Measurements from ENCODE around the gene CTPS2. TPM values are rescaled to one million over a fixed set of nuclear protein-coding genes. Genes with fewer than 3 reads are reported as not detected.
"Not testable (repeated sequence)": the region's sequence is repeated elsewhere in the genome, so short reads cannot be mapped to it uniquely, and the experiment has no call there.

CTPS2 gene
- total RNA-seq, 4 donors from 2014 or later = 5.2 to 24.5 (median 15.1) TPM

DNA sequence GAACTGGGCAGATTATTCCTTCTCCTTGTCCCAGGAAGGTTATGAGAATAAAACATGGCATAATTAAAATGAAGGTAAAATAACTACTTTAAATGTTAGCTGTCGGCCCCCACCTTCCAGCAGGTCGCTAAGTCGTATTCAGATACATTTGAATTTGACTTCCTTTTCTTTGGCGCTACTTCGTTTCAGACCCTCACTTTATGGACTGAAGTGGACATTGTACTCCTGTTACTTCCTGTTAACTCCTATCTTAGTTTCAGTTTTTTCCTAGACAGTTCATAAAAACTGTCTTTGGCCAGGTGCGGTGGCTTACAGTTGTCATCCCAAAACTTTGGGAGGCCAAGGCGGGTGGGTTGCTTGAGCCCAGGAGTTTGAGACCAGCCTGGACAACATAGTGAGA lies 12.6 kb upstream of the CTPS2 start:
- intact Hi-C loops (cut with DNase I; ENCODE audit: low total_unique reads) = loop anchor here (10.0 kb wide), 1 partner anchor 60 kb away; the partner anchor contains the start of gene TXLNG
- Histone ChIP-seq H3K4me3 (no peak overlapping the region), H3K36me3 (no peaks in the 10 kb centered on the region), H3K27ac (peak overlapping the region; percentile 14 to 64 (median 42)), H3K4me1 (peaks cover 7 to 42% (median 16%) of the 10 kb centered on the region in 4 donors), H3K9me3 (no peaks in the 10 kb centered on the region), H3K27me3 (no peaks in the 10 kb centered on the region)
- no peak for DNase-seq
- 40 to 60% methylated on average over 1 to 7 of the region's 7 CpGs for WGBS, 2 donors (ENCODE audit: low coverage in 1 of 2)
- in situ Hi-C loops (cut with MboI; ENCODE audit: low pct_ligation_motif_present in 1 of 4, low pct_unique_long_range_greater_than_20kb in 1 of 4, low sequenced_read_pairs in 3 of 4) = no loop called here
- TF ChIP-seq, protein P1, sequence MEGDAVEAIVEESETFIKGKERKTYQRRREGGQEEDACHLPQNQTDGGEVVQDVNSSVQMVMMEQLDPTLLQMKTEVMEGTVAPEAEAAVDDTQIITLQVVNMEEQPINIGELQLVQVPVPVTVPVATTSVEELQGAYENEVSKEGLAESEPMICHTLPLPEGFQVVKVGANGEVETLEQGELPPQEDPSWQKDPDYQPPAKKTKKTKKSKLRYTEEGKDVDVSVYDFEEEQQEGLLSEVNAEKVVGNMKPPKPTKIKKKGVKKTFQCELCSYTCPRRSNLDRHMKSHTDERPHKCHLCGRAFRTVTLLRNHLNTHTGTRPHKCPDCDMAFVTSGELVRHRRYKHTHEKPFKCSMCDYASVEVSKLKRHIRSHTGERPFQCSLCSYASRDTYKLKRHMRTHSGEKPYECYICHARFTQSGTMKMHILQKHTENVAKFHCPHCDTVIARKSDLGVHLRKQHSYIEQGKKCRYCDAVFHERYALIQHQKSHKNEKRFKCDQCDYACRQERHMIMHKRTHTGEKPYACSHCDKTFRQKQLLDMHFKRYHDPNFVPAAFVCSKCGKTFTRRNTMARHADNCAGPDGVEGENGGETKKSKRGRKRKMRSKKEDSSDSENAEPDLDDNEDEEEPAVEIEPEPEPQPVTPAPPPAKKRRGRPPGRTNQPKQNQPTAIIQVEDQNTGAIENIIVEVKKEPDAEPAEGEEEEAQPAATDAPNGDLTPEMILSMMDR (IDR thresholded peaks at IDR 0.05) = no peak
- TF ChIP-seq POLR2A (IDR thresholded peaks at IDR 0.05) (no peak), EP300 (IDR thresholded peaks at IDR 0.05; ENCODE audit: low read depth) (no peak), POLR2AphosphoS5 (IDR thresholded peaks at IDR 0.05) (no peak)

DNA sequence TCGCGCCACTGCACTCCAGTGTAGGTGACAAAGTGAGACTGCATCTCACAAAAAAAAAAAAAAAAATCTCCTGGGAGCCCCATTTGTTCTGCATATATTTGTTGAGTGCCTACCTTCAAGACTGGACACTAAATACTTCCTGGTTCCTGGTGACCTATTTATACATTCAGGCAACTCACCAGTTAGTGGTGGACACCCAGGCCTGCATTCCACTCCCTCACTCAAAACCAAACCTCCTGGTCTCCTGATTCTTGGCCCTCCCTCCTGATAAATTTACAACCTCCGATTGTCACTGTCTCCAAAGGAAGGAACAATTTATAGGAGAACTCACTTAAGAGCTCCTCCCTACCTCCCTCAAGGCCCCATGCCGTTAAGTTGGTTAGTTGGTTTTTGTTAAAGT lies 10.0 kb upstream of the CTPS2 start:
- Histone ChIP-seq H3K27me3 (no peaks in the 10 kb centered on the region), H3K9me3 (no peaks in the 10 kb centered on the region), H3K4me1 (peaks cover 8 to 42% (median 16%) of the 10 kb centered on the region in 4 donors), H3K4me3 (no peak overlapping the region), H3K27ac (no peak overlapping the region), H3K36me3 (no peaks in the 10 kb centered on the region)
- TF ChIP-seq POLR2AphosphoS5 (IDR thresholded peaks at IDR 0.05) (no peak), POLR2A (IDR thresholded peaks at IDR 0.05) (no peak), EP300 (IDR thresholded peaks at IDR 0.05; ENCODE audit: low read depth) (no peak)
- TF ChIP-seq, protein P1 (IDR thresholded peaks at IDR 0.05) = no peak
- DNase-seq = no peak
- in situ Hi-C loops (cut with MboI; ENCODE audit: low pct_ligation_motif_present in 1 of 4, low pct_unique_long_range_greater_than_20kb in 1 of 4, low sequenced_read_pairs in 3 of 4) = no loop called here
- intact Hi-C loops (cut with DNase I; ENCODE audit: low total_unique reads) = loop anchor here (10.0 kb wide), 1 partner anchor 62 kb away; the partner anchor contains the start of gene TXLNG
- WGBS, 2 donors (ENCODE audit: low coverage in 1 of 2) = 82% methylated on average over 4 of the region's 4 CpGs; no CpG with 5 or more reads in 1 of the 2 donors

DNA sequence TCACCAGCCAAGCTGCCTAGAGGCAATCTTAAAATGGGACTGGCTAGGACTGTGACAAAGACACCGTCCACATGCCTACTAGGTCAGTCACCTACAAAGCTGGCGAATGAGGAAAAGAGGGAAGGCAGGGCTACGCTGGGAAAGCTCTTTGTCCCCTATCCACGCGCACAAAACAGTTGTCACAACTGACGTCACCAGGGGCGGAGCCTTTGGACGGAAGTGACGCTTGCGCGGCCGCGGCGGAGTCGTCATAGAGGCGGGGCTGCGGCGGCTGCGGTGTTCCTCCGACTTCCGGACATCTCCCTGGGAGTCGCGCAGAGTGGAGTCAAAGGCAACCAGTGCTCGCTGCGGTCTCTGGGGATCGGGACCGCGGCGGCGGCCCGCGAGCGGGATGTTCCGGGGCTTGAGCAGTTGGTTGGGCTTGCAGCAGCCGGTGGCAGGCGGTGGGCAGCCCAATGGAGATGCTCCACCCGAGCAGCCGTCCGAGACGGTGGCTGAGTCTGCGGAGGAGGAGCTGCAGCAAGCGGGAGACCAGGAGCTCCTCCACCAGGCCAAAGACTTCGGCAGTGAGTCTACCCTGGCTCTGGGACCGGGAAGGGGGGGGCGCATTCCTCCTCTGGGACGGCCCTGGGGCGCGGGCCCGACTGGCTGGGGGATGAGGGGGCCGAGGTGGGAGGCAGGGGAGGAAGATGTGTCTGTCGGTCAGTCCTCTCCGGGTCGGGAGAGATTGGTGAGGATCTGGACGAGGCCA lies 7.0 kb upstream of the CTPS2 start, which contains the start of gene SYAP1:
TSS of gene SYAP1 (plus strand) at position 279 of the 751 bp plus-strand sequence. CDS start at position 392, 113 bp downstream.
- Histone ChIP-seq H3K4me1 (peaks cover 8 to 30% (median 13%) of the 10 kb centered on the region in 4 donors), H3K27me3 (no peaks in the 10 kb centered on the region), H3K4me3 (peak within 1 kb of the TSS; percentile 59 to 70 (median 65)), H3K36me3 (no peaks in the 10 kb centered on the region), H3K9me3 (no peaks in the 10 kb centered on the region), H3K27ac (peak within 1 kb of the TSS; percentile 90 to 97 (median 93))
- TF ChIP-seq POLR2A (IDR thresholded peaks at IDR 0.05) (peak; percentile 99), EP300 (IDR thresholded peaks at IDR 0.05; ENCODE audit: low read depth) (peak; percentile 24), POLR2AphosphoS5 (IDR thresholded peaks at IDR 0.05) (peak; percentile 99)
- TF ChIP-seq, protein P1 (IDR thresholded peaks at IDR 0.05) = no peak
- intact Hi-C loops (cut with DNase I; ENCODE audit: low total_unique reads) = loop anchor here (5.0 to 10.0 kb wide), 2 partner anchors 65 to 438 kb away; partner anchors contain the start of gene TXLNG
- in situ Hi-C loops (cut with MboI; ENCODE audit: low pct_ligation_motif_present in 1 of 4, low pct_unique_long_range_greater_than_20kb in 1 of 4, low sequenced_read_pairs in 3 of 4) = no loop called here
- peak; percentile 99 for DNase-seq
- WGBS, 2 donors (ENCODE audit: low coverage in 1 of 2) = 0% methylated on average over 22 of the region's 54 CpGs; no CpG with 5 or more reads in 1 of the 2 donors

DNA sequence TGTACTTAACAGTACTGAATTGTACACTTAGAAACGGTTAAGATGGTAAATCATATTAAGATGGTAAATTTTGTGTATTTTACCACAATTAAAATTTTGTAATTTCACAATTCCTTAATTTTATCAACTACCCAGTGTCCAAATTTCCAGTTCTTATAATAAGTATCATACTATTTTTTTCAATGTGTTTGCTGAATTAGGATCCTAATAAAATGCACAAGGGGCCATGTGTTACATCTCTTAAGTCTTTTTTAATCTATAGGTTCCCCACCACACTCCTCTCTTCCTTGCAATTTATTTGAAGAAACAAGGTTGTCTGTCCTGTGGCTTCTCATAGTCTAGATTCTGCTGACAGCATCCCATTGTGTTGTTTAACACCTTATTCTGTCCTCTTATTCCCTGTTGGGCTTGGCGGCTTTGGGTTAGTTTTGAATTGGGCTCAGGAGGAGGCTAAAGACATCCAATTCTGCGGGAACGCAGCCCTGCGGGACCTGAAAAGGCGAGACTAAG lies 6.4 kb upstream of the CTPS2 start:
- intact Hi-C loops (cut with DNase I; ENCODE audit: low total_unique reads) (loop anchor here (5.0 kb wide), 1 partner anchor 438 kb away; no protein-coding TSS in a partner anchor), in situ Hi-C loops (cut with MboI; ENCODE audit: low pct_ligation_motif_present in 1 of 4, low pct_unique_long_range_greater_than_20kb in 1 of 4, low sequenced_read_pairs in 3 of 4) (no loop called here)
- Histone ChIP-seq H3K36me3 (no peaks in the 10 kb centered on the region), H3K9me3 (no peaks in the 10 kb centered on the region), H3K4me1 (peaks cover 8 to 28% (median 13%) of the 10 kb centered on the region in 4 donors), H3K4me3 (peak overlapping the region; percentile 30 to 67 (median 48)), H3K27ac (peak overlapping the region; percentile 90 to 97 (median 93)), H3K27me3 (no peaks in the 10 kb centered on the region)
- no peak for DNase-seq
- TF ChIP-seq POLR2A (IDR thresholded peaks at IDR 0.05) (no peak), POLR2AphosphoS5 (IDR thresholded peaks at IDR 0.05) (no peak), EP300 (IDR thresholded peaks at IDR 0.05; ENCODE audit: low read depth) (no peak)
- TF ChIP-seq, protein P1 (IDR thresholded peaks at IDR 0.05) = no peak
- 10 to 63% methylated on average over 1 to 6 of the region's 6 CpGs for WGBS, 2 donors (ENCODE audit: low coverage in 1 of 2)

DNA sequence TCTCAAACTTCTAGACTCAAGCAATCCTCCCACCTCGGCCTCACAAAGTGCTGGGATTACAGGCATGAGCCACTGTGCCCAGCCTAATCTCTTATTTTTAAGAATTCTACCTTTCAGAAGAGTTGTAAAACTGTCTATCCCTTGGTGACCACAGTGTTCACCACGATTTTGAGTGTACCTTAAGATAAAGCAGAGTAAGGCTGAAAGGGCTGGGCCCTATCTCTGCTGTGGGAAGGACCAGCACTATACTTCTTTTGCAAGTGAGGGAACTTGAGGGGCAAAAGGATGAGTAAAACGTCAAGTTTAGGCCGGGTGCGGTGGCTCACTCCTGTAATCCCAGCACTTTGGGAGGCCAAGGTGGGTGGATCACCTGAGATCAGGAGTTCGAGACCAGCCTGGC lies 4.0 kb upstream of the CTPS2 start:
- H3K36me3 ChIP-seq; H3K4me3 ChIP-seq; H3K27me3 ChIP-seq; H3K9me3 ChIP-seq; H3K27ac ChIP-seq; in situ Hi-C loops (cut with MboI; ENCODE audit: low pct_ligation_motif_present in 1 of 4, low pct_unique_long_range_greater_than_20kb in 1 of 4, low sequenced_read_pairs in 3 of 4); DNase-seq: not testable (repeated sequence)
- WGBS, 2 donors (ENCODE audit: low coverage in 1 of 2) = 88% methylated on average over 6 of the region's 6 CpGs; no CpG with 5 or more reads in 1 of the 2 donors
- H3K4me1 ChIP-seq = peaks cover 6 to 13% (median 10%) of the 10 kb centered on the region in 4 donors
- intact Hi-C loops (cut with DNase I; ENCODE audit: low total_unique reads) = loop anchor here (5.0 kb wide), 1 partner anchor 441 kb away; no protein-coding TSS in a partner anchor

DNA sequence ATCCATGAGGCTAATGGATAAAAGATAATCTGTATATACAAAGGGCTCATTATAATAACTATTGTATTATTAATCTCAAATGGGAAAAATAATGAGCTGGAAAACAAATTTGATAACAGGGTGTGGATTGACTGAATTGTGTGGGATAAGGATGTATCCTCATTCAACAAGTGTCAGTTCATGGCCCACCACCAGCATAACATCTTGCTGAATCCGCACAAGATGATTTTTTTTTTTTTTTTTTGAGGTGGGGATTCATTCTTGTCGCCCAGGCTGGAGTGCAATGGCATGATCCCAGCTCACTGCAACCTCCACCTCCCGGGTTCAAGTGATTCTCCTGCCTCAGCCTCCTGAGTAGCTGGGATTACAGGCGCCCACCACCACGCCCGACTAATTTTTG lies 3.2 kb upstream of the CTPS2 start:
- H3K4me3 ChIP-seq; H3K9me3 ChIP-seq; H3K36me3 ChIP-seq; DNase-seq; H3K27me3 ChIP-seq; H3K27ac ChIP-seq; in situ Hi-C loops (cut with MboI; ENCODE audit: low pct_ligation_motif_present in 1 of 4, low pct_unique_long_range_greater_than_20kb in 1 of 4, low sequenced_read_pairs in 3 of 4): not testable (repeated sequence)
- WGBS, 2 donors (ENCODE audit: low coverage in 1 of 2) = 92% methylated on average over 6 of the region's 6 CpGs; no CpG with 5 or more reads in 1 of the 2 donors
- H3K4me1 ChIP-seq = peaks cover 0 to 10% (median 5%) of the 10 kb centered on the region in 4 donors
- intact Hi-C loops (cut with DNase I; ENCODE audit: low total_unique reads) = loop anchor here (5.0 kb wide), 1 partner anchor 442 kb away; no protein-coding TSS in a partner anchor
